Tibial nerve (tissue), 4 donors: ENCODE measurements around the gene RGS6.

Experiments
- CTCF ChIP-seq, 5 experiments: fragments of 200-600 bp in 3 of 5; fragments of 450-650 bp in 2 of 5; sonication (generic) in 3 of 5; IDR thresholded peaks; one replicate each; pipeline ENCODE4 v1.5.1; 2016 to 2019; ENCODE audit warnings: antibody characterized with exemption in 5 of 5, mild to moderate bottlenecking in 3 of 5, moderate library complexity in 2 of 5
- EP300 ChIP-seq, 2 donors: sonication (generic); formaldehyde crosslinking; IDR thresholded peaks; one replicate each; pipeline ENCODE4 v1.6.1; 2017; ENCODE audit warnings: antibody characterized with exemption in 2 of 2, mild to moderate bottlenecking in 1 of 2
- POLR2A ChIP-seq, 2 donors: fragments of 450-650 bp; IDR thresholded peaks; one replicate each; pipeline ENCODE4 v1.6.1; 2017; ENCODE audit warnings: antibody characterized with exemption in 2 of 2, mild to moderate bottlenecking in 2 of 2, moderate library complexity in 2 of 2

DNA sequence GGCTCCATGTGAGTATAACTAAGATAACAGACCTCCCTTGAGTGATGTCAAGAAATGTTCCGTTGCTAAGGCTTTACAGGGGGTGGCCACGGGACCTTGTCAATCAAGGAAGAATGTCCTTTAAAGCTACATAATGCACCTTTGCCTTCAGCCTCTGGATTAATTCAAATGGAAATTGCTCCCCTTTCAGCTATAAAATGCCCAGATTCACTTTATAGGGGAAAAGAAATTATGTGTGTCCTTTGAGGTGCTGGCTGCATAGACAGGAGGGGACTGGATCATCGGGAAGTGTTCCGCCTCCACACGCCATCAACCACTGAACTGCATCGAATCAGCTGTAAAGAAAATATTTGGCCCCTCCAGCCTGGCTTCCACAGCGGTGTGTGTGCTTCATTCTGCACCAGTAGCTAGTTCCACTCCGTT, 546.3 kb downstream of the RGS6 start:
- TF ChIP-seq POLR2A (IDR thresholded peaks at IDR 0.05) = no peak
- TF ChIP-seq EP300 (IDR thresholded peaks at IDR 0.05) = no peak
- no peak for TF ChIP-seq CTCF (IDR thresholded peaks at IDR 0.05)
